Right kidney (tissue), 1 donor: ENCODE data around the gene IMPA2.
A peak's percentile ranks its signal among the peaks of the same experiment; 100 is the strongest.

Experiments
- DNase-seq: peaks from one replicate; pipeline ENCODE4 v3.0.0-alpha.2; 2016

Gene IMPA2

DNA sequence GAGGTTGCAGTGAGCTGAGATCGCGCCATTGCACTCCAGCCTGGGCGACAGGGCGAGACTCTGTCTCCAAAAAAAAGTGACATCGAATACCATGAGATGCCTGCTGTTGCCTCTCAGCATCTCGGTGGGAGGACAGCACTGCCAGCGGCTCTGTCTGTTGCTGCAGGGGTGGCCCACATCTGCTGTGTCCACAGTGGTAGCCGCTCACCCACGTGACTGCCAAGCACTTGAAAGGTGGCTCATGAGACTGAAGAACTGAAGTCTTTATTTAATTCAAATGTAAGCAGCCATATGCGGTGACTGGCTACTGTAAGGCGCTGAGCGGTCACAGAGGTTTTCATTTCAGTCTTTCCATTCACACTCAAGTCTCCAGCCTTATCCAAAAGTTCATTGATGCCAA is 25.8 kb downstream of the IMPA2 start:
- peak; percentile 1 for DNase-seq

DNA sequence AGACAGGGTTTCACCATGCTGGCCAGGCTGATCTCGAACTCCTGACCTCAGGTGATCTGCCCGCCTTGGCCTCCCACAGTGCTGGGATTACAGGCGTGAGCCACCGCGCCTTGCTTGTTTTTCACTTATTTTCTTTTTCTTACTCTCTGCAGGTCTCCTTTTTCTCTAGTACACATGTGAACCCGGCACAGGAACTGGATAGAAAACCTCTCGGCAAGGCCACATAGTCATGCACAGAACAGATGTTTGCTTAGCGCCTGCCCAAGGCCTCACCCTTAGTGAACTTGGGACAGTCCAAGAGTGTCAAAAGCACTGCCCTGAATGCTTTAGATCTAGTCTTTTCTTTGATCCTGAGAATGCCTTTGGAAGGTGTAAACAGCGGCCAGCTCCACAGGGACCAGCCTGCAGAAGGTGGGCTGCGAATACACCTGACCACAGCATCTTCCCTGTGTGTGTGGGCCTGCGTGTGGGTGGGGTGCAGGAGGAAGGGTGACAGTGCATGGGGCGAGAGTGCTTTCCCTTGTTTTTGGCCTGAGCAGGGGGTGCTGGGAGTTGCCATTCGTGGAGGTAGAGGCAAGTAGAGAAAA is 27.0 kb downstream of the IMPA2 start:
- DNase-seq: no peak

DNA sequence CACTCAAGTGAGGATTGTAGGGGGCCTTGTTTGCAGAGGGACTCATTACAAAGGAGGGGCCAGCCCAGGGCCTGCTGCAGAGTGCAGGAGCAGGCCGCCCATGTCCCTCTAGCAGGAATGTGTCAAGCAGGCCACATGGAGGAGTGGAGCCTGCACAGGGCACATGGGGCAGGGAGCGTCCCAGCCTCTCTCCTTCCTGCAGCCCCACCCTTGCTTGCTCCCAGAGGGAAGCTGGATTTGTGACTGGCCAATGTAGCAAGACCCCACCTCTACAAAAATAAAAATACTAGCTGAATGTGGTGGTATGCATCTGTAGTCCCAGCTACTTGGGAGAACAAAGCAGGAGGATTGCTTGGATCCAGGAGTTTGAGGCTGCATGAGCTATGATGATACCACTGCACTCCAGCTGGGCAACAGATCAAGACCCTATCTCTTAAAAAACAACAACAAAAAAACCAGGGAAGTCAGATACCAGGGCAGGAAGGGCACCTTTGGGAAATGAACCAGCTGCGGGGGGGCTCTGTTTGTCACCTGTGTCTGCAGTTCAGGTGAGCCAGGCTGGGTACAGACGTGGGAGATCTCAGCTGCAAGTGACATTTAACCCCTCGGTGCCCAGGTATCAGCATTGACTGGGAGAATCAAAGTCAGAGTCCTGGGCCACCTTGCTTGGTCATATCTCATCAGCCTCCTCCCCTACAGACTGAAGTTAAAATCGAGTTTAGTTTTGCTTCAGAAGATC is 27.7 kb downstream of the IMPA2 start:
- DNase-seq: no peak

DNA sequence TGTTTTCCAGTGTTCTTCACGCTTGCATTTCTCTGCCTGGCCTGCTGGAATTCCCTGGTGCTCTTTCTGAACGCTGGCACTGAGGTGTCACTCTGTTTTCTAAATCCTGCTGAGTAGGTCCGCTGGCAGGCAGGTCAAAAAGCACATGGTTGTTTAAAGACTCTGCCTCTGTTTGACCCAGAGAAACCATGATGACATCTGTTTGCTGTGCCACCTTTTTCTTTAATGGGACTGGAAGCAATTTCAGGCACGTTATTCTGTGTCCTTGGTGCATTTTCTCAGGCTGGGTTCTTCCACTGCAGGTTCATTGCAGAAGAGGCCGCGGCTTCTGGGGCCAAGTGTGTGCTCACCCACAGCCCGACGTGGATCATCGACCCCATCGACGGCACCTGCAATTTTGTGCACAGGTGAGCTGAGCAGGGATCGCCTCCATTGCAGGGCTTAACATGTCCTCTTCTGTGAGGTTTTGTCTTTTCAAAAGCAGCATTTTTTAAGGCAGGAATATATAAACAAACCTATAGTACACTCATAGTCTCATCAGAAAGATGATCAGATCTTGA is 28.4 kb downstream of the IMPA2 start:
- DNase-seq: peak; percentile 1

DNA sequence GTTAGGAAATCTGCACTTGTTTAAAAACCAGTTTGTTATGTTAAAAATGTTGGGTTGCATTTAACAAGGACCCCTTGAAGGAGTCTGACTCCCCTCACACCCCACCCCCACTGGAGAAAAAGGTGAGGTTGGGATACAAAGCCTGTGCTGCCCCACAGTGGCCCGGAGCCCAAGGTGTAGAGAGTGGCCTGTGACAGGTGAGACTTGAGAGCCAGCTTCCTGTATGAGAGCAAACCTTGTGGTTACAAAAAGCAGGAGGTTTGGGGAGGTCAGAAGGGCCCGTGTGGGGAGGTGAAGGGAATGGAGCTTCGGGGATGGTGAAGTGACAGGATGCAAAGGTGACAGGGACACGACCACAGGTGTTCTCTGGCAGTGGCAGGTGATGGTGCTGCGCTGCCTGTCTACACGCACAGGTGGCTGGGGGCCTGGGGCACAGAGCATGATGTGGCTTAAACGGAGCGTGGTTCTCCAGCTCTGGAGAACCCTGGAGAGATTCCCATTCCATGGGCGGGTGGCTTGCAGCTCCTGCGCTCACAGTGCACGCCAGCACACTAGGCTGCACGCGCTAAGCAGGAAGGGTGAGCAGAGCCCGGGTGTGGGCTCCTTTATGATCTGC is 29.0 kb downstream of the IMPA2 start:
- DNase-seq: peak; percentile 2

DNA sequence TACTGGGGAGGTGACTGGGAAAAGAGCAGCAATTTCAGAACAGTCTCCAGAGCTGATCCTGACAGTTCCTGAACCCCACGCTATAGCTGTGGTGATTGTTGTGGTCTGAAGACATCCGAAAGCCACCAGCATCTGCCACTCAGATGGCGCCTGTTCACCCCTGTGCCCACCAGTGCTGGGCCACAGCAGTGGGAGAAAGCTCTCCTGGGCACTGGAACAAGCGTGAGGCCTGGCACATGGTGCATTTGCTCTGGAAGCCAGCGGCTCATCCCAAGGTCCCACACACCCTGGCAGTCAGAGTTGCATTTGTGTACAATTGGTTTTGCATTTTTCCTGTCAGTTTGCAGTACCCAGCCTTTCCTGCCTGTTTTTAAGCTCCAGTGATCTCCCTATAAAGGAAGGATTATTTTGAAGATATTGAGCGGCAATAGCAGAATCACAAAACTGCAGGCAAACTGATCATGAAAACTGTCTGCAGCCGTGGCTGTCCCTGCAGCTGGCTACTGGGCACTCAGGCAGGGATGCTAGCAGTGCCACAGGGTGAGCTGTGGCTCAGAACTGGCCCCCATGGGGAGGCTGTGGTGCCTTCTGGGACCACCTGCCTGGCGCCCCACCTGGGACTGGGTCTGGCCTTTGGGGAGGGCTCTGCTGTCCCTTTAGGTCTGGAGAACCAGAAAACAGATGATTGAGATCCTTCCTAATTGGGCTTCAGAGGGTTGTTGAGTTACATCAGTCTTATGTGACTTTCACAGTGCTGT is 30.1 kb downstream of the IMPA2 start:
- no peak for DNase-seq

DNA sequence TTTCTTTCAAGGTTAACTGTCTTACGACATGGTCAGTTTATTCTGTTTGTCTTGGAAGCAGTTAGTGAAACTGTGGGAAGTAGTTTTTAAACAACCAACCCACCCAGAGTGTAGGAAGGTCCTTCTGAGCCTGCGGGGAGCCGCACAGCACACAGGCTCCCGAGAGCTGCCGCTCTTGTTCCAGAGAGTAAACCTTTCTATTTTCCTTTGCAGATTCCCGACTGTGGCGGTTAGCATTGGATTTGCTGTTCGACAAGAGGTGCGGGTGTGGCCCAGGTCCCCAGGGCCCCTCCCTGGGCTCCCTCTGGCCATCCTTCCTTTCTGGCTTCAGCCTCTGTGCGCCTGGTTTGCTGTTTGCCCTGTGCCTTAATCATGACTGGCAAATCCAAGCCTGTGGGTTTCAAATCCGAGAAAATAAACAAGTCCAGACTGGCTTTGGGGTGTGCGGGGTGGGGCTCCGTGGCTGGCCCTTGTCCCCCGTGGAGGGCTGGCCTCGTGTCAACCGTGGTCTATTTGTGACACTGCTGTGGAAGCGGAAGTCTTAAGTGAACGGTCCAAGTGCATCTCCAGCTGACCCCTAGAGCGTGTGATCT is 30.7 kb downstream of the IMPA2 start:
- DNase-seq: peak; percentile 29

DNA sequence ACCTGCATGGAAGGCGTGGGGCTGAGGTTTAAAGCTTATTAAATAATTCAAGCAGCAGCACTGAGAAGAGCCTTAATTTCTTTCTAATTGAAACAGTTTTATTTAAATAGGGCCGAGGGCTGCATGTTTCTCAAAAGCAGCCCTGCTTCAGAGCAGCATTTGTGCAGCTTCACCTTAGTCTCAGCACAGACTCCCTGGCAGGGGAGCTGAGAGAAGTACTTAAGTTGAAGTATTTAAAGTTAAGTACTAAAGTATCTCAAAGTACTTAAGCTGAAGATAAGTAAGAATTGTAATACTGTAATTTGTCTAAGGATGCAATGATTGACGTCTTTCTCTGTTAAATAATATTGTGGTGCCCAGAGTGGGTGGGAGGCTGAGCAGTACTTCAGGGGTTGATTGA is 31.4 kb downstream of the IMPA2 start:
- DNase-seq: peak; percentile 0

DNA sequence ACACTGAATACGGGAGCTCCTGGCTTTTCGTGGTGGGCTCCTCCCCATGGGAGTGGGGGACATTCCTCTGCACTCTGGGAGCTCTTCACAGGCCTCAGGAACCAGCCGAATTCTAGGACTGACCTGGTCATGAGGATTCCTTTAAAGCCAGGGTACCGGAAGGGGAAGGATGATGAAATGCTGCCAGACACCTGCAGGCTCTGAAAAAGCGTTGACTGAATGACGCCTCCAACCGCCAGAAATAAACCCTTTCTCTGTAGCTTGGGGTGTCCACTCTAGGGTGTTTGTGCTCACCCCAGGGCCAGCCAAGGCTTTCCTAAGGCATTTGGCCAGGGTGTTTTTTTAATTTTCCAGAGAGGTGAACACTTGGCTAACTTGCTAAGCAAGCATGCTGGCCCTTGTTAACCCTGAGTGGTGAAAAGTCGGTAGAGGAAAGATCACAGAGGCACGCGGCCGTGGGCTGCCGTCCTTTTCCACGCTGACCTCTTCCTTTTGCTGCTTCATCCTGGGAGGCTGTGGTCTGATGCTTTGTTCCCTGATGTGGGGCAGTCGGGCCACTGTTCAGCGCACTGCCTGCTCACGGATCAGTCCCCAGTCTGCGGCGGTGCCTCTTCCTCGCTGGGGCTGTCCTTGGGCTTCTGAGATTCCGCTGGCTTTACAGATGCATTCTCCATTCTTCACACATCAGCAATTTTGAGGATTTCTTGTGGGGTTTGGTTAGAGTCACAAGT is 32.0 kb downstream of the IMPA2 start:
- DNase-seq: peak; percentile 47

DNA sequence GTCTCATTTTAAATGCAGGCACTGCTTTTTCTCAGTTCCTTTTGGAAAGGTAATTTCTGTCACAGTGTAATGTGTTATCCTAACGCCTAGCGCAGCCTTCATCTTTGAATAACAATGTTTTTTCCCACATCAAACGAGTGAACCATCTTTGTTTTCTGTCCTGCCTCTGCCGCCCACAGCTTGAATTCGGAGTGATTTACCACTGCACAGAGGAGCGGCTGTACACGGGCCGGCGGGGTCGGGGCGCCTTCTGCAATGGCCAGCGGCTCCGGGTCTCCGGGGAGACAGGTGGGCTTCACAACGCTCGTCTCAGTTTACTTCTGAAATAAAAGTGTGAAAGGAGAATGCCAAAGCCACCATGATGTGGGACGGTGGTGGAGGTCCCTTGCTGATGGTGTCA is 32.8 kb downstream of the IMPA2 start:
- DNase-seq: peak; percentile 39

DNA sequence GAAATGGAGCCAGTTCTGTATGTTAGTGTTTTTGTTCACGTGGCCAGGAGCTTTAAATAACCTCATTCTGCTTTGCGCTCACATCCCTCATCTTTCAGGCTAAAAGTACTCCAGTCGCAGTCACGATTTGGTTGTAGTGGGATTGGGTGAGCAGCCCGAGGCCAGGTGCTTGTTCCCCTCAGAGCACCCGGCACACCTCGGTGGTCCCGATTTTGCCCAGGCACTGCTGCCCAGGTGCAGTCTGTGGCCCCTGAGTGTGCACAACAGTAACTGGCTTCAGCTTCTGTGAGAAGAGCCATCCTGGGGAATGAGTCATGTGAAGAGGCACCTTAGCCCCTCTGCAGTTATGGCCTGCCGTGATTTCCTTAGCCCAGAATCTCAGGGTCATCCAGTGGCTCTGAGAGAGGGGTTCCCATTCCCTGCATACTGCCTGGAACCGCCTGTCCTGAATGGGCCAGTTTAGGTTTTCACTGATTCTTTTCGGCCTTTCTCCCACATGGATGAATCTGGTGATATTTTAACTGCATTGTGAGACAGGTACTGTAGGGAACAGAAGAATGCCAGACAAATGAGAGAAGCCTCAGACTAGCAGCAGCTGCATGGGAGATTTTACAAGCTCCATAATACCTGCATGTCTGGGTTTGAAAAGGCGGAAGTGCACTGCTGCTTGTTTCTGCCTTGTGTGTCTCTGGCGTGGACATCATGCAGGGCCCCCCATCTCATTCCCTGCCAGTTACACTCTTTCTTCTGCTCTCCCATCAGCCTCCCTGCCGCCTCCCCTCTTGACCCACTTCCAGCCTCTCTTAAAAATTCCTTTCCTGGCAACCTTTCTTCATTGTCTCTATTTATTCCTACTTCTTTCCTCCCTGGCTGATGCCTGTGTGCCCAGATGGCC is 33.5 kb downstream of the IMPA2 start:
- peak; percentile 11 for DNase-seq

DNA sequence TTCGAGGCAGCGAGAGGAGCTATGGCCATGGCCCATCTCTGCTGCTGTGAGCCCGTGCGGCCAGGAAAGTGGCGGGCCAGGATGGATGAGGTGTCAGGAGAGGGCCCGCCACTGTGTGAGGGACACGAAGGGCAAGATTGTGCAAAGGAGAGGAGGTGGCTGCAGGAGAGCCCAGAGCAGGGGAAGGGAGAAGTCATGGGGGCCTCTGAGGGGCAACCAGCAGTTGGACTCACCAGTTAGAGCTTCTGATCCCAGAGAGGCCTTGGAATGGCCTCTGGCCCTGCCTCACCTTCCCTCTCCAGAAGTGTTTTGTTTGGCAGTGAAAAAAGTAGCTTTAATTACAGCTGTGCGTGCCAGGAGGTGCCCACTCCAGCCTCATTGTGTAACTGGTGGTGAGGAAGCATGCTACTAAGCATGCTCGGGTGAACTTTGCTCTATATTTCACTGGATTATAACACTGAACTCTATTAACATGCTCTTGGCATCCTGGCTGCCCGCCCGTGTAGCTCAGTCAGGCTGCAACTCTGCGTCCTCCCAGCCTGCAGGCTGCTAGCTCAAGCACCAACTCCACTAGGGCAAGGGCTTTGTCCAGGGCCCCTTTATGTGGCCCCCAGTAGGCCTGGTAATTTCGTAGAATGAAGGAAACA is 34.2 kb downstream of the IMPA2 start:
- peak; percentile 23 for DNase-seq

DNA sequence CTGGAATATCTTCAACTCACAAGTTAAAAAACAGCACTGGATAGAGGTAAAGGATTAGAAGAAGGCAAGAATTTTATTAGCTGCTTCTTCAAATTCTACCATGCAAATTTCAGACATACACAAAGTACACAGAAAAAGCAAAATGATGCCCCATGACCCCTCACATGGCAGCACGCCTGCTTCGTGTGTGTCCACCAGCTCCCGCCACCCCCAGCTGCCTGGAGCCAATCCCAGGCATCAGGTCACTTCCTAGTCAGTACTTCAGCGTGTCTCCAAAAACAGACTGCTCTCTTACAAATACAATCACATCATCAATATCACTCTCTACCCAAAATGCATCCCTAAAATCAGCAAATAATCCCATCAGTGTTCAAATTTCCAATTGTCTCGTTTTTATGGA is 35.8 kb downstream of the IMPA2 start:
- no peak for DNase-seq

DNA sequence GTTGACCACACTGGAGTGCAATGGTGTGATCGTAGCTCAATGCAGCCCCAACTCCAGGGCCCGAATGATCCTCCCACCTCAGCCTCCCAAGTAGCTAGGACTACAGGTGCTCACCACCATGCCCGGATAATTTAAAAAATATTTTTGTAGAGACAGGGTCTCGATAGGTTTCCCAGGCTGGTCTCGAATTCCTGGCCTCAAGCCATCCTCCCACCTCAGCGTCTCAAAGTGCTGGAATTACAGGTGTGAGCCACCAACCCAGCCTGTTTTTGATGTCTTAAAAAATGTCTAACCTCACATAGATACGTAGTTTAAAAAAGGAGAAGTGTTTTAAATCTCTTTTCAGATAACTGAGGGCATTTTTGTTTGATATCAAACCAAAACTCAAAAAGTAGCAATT is 37.6 kb downstream of the IMPA2 start:
- no peak for DNase-seq

DNA sequence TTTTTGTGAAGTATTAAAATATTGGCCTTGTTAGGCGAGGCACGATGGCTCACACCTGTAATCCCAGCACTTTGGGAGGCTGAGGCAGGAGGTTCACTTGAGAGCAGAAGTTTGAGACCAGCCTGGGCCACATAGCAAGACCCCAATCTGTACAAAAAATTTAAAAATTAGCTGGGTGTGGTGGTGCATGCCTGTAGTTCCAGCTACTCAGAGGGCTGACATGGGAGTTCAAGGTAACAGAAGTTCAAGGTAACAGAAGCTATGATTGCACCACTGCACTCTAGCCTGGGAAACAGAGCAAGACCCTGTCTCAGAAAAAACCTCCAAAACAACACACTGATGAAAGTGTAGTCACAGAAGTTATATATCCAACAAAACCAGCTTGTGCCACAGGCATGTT is 39.8 kb downstream of the IMPA2 start:
- DNase-seq: no peak

DNA sequence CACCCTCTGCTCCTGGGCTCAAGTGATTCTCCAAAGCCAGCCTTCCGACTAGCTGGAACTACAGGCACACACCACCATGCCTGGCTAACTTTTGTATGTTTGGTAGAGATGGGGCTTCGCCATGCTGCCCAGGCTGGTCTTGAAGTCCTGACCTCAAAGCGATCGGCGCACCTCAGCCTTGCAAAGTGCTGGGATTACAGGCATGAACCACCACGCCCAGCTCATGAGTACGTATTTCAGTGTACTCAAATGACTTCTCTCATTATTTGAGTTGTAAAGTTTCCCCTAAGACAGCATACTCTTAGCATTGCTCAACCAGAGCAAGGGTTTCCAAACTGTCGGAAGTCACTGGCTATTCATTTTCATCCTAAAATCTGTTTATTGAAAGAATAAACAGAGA is 40.3 kb downstream of the IMPA2 start:
- DNase-seq: no peak

DNA sequence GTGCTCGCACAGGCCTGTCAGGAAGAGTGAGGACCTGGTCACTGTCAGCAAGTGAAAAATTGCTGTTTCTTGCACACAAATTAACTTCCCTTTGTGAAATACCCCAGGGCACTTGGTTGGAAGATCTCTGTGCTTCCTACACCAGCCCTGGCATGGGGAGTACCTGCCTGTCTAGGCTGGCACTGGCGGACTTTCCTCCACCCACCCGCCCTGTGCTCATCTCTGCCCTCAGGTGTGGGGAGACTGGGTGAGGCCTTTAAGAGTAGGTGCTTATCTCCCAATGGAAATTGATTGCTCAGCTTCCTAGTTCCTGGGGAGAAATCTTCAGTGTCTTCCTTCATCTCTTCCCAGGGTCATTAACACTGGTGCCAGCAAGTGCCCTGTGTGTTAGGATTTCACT is 42.1 kb downstream of the IMPA2 start:
- DNase-seq: no peak

DNA sequence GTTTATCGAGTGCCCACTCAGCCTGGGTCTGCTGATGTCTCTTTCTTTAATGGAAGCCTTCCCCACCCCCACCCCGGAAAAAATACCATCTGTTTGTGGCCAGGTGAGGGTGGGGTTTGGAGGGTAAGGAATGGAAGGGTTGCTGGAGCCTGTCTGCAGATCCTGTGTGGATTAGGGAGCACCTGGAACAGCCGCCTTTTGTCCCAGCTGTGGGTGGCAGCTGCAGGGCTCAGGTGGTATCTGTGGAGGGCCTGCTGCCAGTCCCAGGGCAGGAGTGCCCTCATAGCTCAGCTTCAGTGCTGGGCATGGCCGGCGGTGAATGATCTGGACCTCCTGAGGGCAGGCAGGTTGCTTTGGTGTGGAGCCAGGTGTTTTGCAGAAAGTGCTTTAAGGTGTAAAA is 45.3 kb downstream of the IMPA2 start:
- no peak for DNase-seq

DNA sequence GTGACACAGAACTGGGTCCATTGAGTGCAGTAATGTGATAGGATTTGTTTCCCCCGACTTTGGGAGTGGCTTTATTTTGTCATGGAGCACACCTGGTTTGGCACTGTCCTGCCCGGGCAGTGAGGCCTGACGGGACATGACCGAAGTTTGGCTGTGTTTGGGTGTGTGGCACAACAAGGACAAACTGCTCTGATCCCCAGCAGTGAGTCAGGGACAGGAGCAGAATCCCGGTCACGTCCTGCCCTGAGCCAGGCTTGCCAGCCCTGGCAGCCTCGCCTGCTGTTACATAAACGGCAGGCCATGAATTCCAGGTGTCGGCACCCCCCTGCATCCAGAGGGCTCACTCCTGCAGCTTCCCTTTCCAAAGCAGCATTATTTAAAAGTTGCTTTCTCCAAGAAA is 45.7 kb downstream of the IMPA2 start:
- DNase-seq: no peak

DNA sequence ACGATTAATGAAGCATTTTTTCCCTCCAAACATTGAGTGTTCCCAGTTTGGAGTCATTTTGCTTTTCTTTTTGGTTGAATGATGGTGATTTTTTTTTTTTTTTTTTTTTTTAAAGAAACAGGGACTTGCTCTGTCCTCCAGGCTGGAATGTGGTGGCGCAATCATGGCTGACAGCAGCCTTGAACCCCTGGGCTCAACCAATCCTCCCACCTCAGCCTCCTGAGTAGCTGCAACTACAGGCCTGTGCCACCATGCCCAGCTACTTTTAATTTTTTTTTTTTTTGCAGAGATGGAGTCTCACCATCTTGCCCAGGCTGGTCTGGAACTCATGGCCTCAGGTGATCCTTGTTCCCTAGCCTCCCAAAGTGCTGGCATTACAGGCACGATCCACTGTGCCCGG is 46.2 kb downstream of the IMPA2 start:
- DNase-seq: no peak
